ENCODE measurements around the gene BAAT.

The BAAT gene

GRCh38 chr9:101381118-101381517 is 3.7 kb downstream of the BAAT start:
- peaks cover 8% of the 10 kb centered on the region for H3K36me3 Mint-ChIP-seq
- H3K27ac Mint-ChIP-seq: no peak overlapping the region
- no peak overlapping the region for H3K4me3 Mint-ChIP-seq
- no peaks in the 10 kb centered on the region for H3K9me3 Mint-ChIP-seq
- H3K4me1 Mint-ChIP-seq: no peaks in the 10 kb centered on the region
- peaks cover 5% of the 10 kb centered on the region for H3K27me3 Mint-ChIP-seq

GRCh38 chr9:101380295-101380694 is 4.5 kb downstream of the BAAT start:
- Mint-ChIP-seq H3K27me3 (peaks cover 7% of the 10 kb centered on the region), H3K4me1 (no peaks in the 10 kb centered on the region), H3K36me3 (peaks cover 6% of the 10 kb centered on the region), H3K4me3 (no peak overlapping the region), H3K27ac (no peak overlapping the region), H3K9me3 (no peaks in the 10 kb centered on the region)

GRCh38 chr9:101376111-101376848 is 8.5 kb downstream of the BAAT start:
- H3K4me1 Mint-ChIP-seq: no peaks in the 10 kb centered on the region
- no peak overlapping the region for H3K27ac Mint-ChIP-seq
- peaks cover 9% of the 10 kb centered on the region for H3K27me3 Mint-ChIP-seq
- H3K4me3 Mint-ChIP-seq: no peak overlapping the region
- no peaks in the 10 kb centered on the region for H3K36me3 Mint-ChIP-seq
- no peaks in the 10 kb centered on the region for H3K9me3 Mint-ChIP-seq

DNA sequence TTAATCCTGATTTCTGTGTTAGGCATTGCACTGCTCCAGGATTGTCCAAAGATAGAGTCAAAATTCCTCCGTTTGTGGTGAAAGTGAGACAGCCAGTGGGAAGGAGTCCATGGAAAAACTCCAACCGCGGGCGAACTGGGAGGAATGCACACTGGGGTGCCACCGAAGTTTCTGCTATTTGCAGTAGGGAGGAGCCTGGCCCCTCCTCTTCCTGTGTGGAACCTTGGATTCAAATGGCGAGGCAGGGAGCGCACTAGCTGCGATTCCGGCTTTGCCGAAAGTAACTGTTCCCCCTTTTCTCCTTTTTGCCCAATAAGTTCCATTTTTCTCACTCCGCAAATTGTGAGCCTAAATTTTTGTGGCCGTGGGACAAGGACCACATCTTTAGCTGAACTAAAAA is 9.3 kb downstream of the BAAT start:
- no peaks in the 10 kb centered on the region for H3K9me3 Mint-ChIP-seq
- H3K4me1 Mint-ChIP-seq: no peaks in the 10 kb centered on the region
- no peak overlapping the region for H3K27ac Mint-ChIP-seq
- no peaks in the 10 kb centered on the region for H3K36me3 Mint-ChIP-seq
- no peak overlapping the region for H3K4me3 Mint-ChIP-seq
- H3K27me3 Mint-ChIP-seq: peaks cover 11% of the 10 kb centered on the region

- H3K4me1 Mint-ChIP-seq: no peaks in the 10 kb centered on the region
- H3K4me3 Mint-ChIP-seq: no peak overlapping the region
- no peaks in the 10 kb centered on the region for H3K9me3 Mint-ChIP-seq
- no peak overlapping the region for H3K27ac Mint-ChIP-seq
- H3K36me3 Mint-ChIP-seq: no peaks in the 10 kb centered on the region
- H3K27me3 Mint-ChIP-seq: peaks cover 11% of the 10 kb centered on the region
Observed at GRCh38 chr9:101372327-101373118, 12.3 kb downstream of the BAAT start.

GRCh38 chr9:101371813-101372212 is 13.0 kb downstream of the BAAT start:
- no peaks in the 10 kb centered on the region for H3K4me1 Mint-ChIP-seq
- no peak overlapping the region for H3K27ac Mint-ChIP-seq
- H3K36me3 Mint-ChIP-seq: no peaks in the 10 kb centered on the region
- no peaks in the 10 kb centered on the region for H3K9me3 Mint-ChIP-seq
- H3K27me3 Mint-ChIP-seq: peaks cover 11% of the 10 kb centered on the region
- H3K4me3 Mint-ChIP-seq: no peak overlapping the region

DNA sequence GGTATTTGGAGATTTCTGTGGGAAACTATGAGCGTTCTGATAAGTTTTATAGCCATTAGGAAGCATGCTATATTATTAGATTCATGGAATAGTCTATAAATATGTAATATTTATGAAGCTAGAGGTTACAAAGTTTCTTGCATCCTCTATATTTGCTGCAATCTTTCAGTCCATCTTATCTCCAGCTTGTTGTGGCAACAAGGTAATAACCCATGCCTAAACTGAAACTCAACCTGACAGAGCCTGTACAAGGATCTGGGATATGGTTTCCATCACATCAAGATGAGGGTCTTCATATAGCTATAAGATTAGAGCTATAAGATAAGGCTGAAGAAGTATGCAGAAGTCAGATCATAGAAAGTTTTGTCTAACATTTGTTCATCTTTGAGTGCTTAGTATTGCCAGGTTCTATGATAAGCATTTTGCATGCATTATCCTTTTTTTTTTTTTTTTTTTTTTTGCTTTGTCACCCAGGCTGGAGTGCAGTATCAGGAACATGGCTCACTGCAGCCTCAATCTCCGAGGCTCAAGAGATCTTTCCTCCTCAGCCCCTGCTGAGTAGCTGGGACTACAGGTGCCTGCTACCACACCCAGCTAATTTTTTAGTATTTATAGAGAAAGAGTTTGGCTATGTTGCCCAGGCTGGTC is 14.8 kb downstream of the BAAT start:
- Mint-ChIP-seq H3K4me1 (no peaks in the 10 kb centered on the region), H3K27me3 (peaks cover 7% of the 10 kb centered on the region), H3K9me3 (no peaks in the 10 kb centered on the region), H3K27ac (no peak overlapping the region), H3K4me3 (no peak overlapping the region), H3K36me3 (no peaks in the 10 kb centered on the region)

GRCh38 chr9:101369286-101369685 is 15.5 kb downstream of the BAAT start:
- no peak overlapping the region for H3K4me3 Mint-ChIP-seq
- no peaks in the 10 kb centered on the region for H3K4me1 Mint-ChIP-seq
- H3K27me3 Mint-ChIP-seq: peaks cover 7% of the 10 kb centered on the region
- no peaks in the 10 kb centered on the region for H3K9me3 Mint-ChIP-seq
- no peaks in the 10 kb centered on the region for H3K36me3 Mint-ChIP-seq
- H3K27ac Mint-ChIP-seq: no peak overlapping the region

- peaks cover 9% of the 10 kb centered on the region for H3K27me3 Mint-ChIP-seq
- no peak overlapping the region for H3K4me3 Mint-ChIP-seq
- H3K4me1 Mint-ChIP-seq: no peaks in the 10 kb centered on the region
- H3K9me3 Mint-ChIP-seq: no peaks in the 10 kb centered on the region
- H3K36me3 Mint-ChIP-seq: no peaks in the 10 kb centered on the region
- H3K27ac Mint-ChIP-seq: no peak overlapping the region
Observed at GRCh38 chr9:101367323-101367722, 17.5 kb downstream of the BAAT start.

GRCh38 chr9:101366038-101366756 is 18.6 kb downstream of the BAAT start:
- Mint-ChIP-seq H3K9me3 (no peaks in the 10 kb centered on the region), H3K36me3 (no peaks in the 10 kb centered on the region), H3K4me3 (no peak overlapping the region), H3K27ac (no peak overlapping the region), H3K27me3 (peaks cover 8% of the 10 kb centered on the region), H3K4me1 (no peaks in the 10 kb centered on the region)

DNA sequence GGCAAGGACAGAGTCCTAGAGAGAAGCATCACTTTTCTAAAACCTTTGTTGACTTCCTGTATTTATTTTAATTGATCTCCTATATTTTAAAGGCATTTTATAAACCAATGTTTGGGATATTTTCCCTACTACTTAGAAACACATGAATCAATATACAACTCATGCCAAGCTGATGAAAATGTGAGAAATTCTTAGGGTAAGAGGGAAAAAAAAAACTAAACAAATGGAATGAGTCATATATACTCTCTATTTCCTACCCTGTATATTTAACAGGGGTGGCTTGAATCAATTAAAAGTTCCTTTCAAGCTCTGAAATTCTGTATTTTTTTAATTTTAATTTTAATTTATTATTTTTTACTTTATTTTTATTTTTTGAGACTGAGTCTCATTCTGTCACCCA is 19.6 kb downstream of the BAAT start:
- Mint-ChIP-seq H3K27ac (no peak overlapping the region), H3K27me3 (peaks cover 7% of the 10 kb centered on the region), H3K36me3 (no peaks in the 10 kb centered on the region), H3K9me3 (no peaks in the 10 kb centered on the region), H3K4me3 (no peak overlapping the region), H3K4me1 (no peaks in the 10 kb centered on the region)

- no peaks in the 10 kb centered on the region for H3K9me3 Mint-ChIP-seq
- peaks cover 5% of the 10 kb centered on the region for H3K27me3 Mint-ChIP-seq
- H3K4me1 Mint-ChIP-seq: no peaks in the 10 kb centered on the region
- H3K36me3 Mint-ChIP-seq: no peaks in the 10 kb centered on the region
- no peak overlapping the region for H3K4me3 Mint-ChIP-seq
- no peak overlapping the region for H3K27ac Mint-ChIP-seq
Observed at GRCh38 chr9:101362450-101362849, 22.4 kb downstream of the BAAT start.

DNA sequence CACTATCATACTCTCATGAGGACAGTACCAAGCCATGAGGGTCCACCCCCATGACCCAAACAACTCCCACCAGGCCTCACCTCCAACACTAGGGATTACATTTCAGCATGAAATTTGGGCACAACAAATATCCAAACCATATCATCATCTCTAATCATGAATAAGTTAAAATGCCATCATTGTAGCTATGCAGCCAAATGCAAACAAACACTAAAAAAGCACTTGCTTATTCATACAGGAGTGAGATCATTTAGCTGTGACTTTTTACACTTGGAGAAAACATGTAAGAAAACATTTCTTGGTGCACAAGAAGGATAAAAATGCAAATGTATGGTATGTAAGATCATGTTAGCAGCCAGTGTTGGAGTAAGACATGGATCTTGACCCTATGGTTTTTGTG is 24.2 kb downstream of the BAAT start:
- H3K9me3 Mint-ChIP-seq: no peaks in the 10 kb centered on the region
- H3K36me3 Mint-ChIP-seq: no peaks in the 10 kb centered on the region
- peaks cover 2% of the 10 kb centered on the region for H3K27me3 Mint-ChIP-seq
- H3K4me3 Mint-ChIP-seq: no peak overlapping the region
- H3K4me1 Mint-ChIP-seq: no peaks in the 10 kb centered on the region
- no peak overlapping the region for H3K27ac Mint-ChIP-seq

GRCh38 chr9:101359679-101360078 is 25.1 kb downstream of the BAAT start:
- Mint-ChIP-seq H3K9me3 (no peaks in the 10 kb centered on the region), H3K27me3 (peaks cover 2% of the 10 kb centered on the region), H3K27ac (no peak overlapping the region), H3K4me1 (no peaks in the 10 kb centered on the region), H3K36me3 (no peaks in the 10 kb centered on the region), H3K4me3 (no peak overlapping the region)

DNA sequence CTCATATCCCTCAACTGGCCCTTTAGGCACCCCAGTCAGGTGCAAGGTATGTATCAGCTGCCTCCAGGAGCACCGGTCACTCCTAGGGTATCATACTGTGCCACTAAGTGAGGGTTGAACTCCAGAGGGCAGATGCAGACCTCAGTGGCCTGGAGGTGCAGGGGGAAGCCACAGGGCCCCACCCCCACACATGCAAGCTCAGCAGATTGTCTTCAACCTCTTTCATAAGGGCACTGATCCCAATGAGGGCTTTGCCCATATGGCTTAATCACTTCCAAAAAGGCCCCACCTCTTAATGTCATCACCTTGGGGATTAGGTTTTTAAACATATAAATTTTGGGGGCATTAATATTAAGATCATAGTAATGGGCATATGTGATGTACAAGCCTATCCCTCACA is 28.2 kb downstream of the BAAT start:
- peaks cover 2% of the 10 kb centered on the region for H3K27me3 Mint-ChIP-seq

More for the DNA sequence above, 28.2 kb downstream of the BAAT start:
- no peaks in the 10 kb centered on the region for H3K9me3 Mint-ChIP-seq
- no peak overlapping the region for H3K4me3 Mint-ChIP-seq
- H3K36me3 Mint-ChIP-seq: no peaks in the 10 kb centered on the region
- no peak overlapping the region for H3K27ac Mint-ChIP-seq
- H3K4me1 Mint-ChIP-seq: no peaks in the 10 kb centered on the region

Measured in activated naive CD4-positive, alpha-beta T cell treated with anti-CD3 and anti-CD28 coated beads, Interleukin-2, amount 50 U/mL, for 24 hours (primary cell).